Spleen (tissue), 11 donors: ENCODE measurements around the gene LDLRAD2. TPM values are rescaled to one million over a fixed set of nuclear protein-coding genes. Genes with fewer than 3 reads are reported as not detected.

ENCODE experiments used
- DNase-seq: peaks from one replicate; pipeline ENCODE4 v3.0.0-alpha.2; 2020
- H3K27ac ChIP-seq, 8 donors: fragments of 200-600 bp; sonication (generic) in 7 of 8; 1 replicate in 4 of 8; 2 replicates in 4 of 8; pipeline versions ENCODE4 v1.5.0 to v1.8.0; 2016 to 2021; ENCODE audit warnings: inconsistent platforms in 4 of 8, mild to moderate bottlenecking in 4 of 8, moderate library complexity in 1 of 8
- H3K27me3 ChIP-seq, 7 donors: fragments of 200-600 bp; sonication (generic) in 6 of 7; replicated peaks in 1 of 7; 1 replicate in 4 of 7; 2 replicates in 3 of 7; pipeline versions ENCODE4 v1.5.0 to v1.8.0; 2016 to 2021; ENCODE audit warnings: inconsistent platforms in 3 of 7, mild to moderate bottlenecking in 1 of 7
- H3K36me3 ChIP-seq, 6 donors: fragments of 200-600 bp; sonication (generic) in 5 of 6; 1 replicate in 4 of 6; 2 replicates in 2 of 6; pipeline versions ENCODE4 v1.5.0 to v1.8.0; 2016 to 2021; ENCODE audit warnings: inconsistent platforms in 2 of 6
- H3K4me1 ChIP-seq, 6 donors: fragments of 200-600 bp; sonication (generic) in 5 of 6; 1 replicate in 3 of 6; 2 replicates in 3 of 6; pipeline versions ENCODE4 v1.5.0 to v1.8.0; 2016 to 2021; ENCODE audit warnings: inconsistent platforms in 3 of 6
- H3K4me3 ChIP-seq, 8 donors: fragments of 200-600 bp; sonication (generic) in 7 of 8; 1 replicate in 4 of 8; 2 replicates in 4 of 8; pipeline versions ENCODE4 v1.5.0 to v1.8.0; 2016 to 2021; ENCODE audit warnings: inconsistent platforms in 4 of 8, mild to moderate bottlenecking in 4 of 8, moderate library complexity in 2 of 8
- H3K9me3 ChIP-seq, 8 donors: fragments of 200-600 bp; sonication (generic) in 7 of 8; 1 replicate in 4 of 8; 2 replicates in 4 of 8; pipeline versions ENCODE4 v1.5.0 to v1.8.0; 2016 to 2021; ENCODE audit warnings: inconsistent platforms in 4 of 8
- CTCF ChIP-seq, 11 experiments: fragments of 200-600 bp in 7 of 11; fragments of 450-650 bp in 4 of 11; sonication (generic) in 4 of 11; IDR thresholded peaks in 8 of 11; conservative IDR thresholded peaks in 3 of 11; 1 replicate in 7 of 11; 2 replicates in 4 of 11; pipeline versions ENCODE4 v1.4.0 to v1.8.0; 2016 to 2021; ENCODE audit warnings: antibody characterized with exemption in 11 of 11, inconsistent platforms in 4 of 11, mild to moderate bottlenecking in 1 of 11
- POLR2A ChIP-seq, 3 donors: fragments of 450-650 bp; IDR thresholded peaks; one replicate each; pipeline ENCODE4 v1.5.1; 2017; ENCODE audit warnings: antibody characterized with exemption in 3 of 3, mild to moderate bottlenecking in 1 of 3
- POLR2AphosphoS5 ChIP-seq, 3 donors: sonication (generic); formaldehyde crosslinking; IDR thresholded peaks; one replicate each; pipeline ENCODE4 v1.5.1; 2017; ENCODE audit warnings: antibody characterized with exemption in 3 of 3
- WGBS, 5 donors: extraction: QIAGEN DNeasy Blood & Tissue Kit in 3 of 5; methylation state at CpG; one replicate each; pipeline versions ENCODE4 v1.1.5 to v1.1.7; 2013 to 2018; 5-methylcytosine and 5-hydroxymethylcytosine counted together
- intact Hi-C: fragments of 100-400 bp; cut with DNase I; formaldehyde crosslinking; loops from one replicate; pipeline ENCODE4 v1.15.0; 2023; ENCODE audit warnings: low total_unique reads
- polyA plus RNA-seq, 3 donors: library from polyadenylated mRNA; stranded (reverse); fragments of 200-250 nt; gene quantifications; one replicate each; pipeline ENCODE4 v1.2.1, GENCODE V29; 2013
- total RNA-seq, 7 donors: library from RNA; depleted of rRNA in 3 of 7; stranded (reverse); fragments of >200 nt in 3 of 7; fragmentation: NEBNext Ultra II Directional in 4 of 7; extraction: Animal tissue kit (Norgen Biotek cat#: 25700) in 4 of 7; gene quantifications; one replicate each; pipeline versions ENCODE4 v1.1.0 to v1.2.1, GENCODE V29; 2016 to 2021
- donor health status: healthy with polysubstance abuse.
- donor health status: DM: no; HTN: no; CAD: no; lungs with moderate emphysema.
- donor health status: DM: no; HTN: no; CAD: no.
- donor health status: Bipolar disorder and iron deficiency.
- donor health status: healthy.
- donor health status: DM: no; HTN: no; CAD: no.
- donor health status: DM: yes; HTN: yes; CAD: no.

The LDLRAD2 gene
- total and polyA plus RNA-seq, 10 donors = 0.94 to 4.3 (median 1.4) TPM

GRCh38 chr1:21838359-21839157, 26.5 kb downstream of the LDLRAD2 start:
- TF ChIP-seq POLR2A (IDR thresholded peaks at IDR 0.05) (no peak), POLR2AphosphoS5 (IDR thresholded peaks at IDR 0.05) (no peak), CTCF (IDR thresholded peaks at IDR 0.05 in 8 of 11, conservative IDR thresholded peaks at IDR 0.05 in 3 of 11) (no peak)
- no peak overlapping the region for H3K27ac ChIP-seq
- H3K27me3 ChIP-seq = no peaks in the 10 kb centered on the region
- peaks cover 0 to 100% (median 73%) of the 10 kb centered on the region in 6 donors for H3K36me3 ChIP-seq
- intact Hi-C loops = no loop called here
- H3K4me1 ChIP-seq = no peaks in the 10 kb centered on the region
- DNase-seq = no peak
- WGBS, 5 donors = 84 to 91% (median 89%) methylated on average over 14 to 23 of the region's 23 CpGs
- H3K4me3 ChIP-seq = no peak overlapping the region
- H3K9me3 ChIP-seq = peaks cover 0 to 15% (median 14%) of the 10 kb centered on the region in 8 donors

DNA sequence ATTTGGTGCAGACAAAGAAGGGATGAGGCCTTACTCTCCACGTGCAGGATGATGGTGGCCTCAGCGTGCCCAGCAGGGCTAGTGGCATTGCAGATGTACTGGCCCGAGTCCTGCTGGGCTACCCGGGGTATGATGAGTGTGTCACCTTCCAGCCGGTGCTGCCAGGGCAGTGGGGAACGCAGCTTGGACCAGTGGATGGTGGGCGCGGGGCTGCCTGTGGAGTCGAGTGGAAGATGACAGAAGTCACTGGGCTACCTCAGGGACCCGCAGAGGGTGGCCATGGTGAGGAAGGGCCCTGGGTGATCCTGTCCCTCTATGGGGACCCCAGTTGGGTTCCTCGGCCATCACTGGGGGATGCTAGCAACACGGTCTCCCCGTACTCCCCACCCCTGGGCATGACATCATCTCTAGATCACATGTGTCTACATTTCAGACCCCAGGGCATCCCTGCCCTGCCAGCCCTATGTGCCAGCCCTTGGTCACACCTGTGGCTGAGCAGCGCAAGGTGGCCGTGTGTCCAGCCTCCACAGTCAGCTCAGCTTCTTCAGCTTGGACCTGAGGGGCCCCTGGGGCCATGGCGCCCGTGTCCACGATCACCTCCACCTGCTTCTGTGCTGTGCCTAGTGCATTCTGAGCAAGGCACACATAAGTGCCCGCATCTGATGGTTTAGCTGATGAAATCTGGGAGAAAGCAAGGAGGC, 27.4 kb downstream of the LDLRAD2 start:
- Histone ChIP-seq H3K4me1 (no peaks in the 10 kb centered on the region), H3K27me3 (no peaks in the 10 kb centered on the region), H3K4me3 (no peak overlapping the region), H3K27ac (no peak overlapping the region), H3K36me3 (peaks cover 0 to 100% (median 71%) of the 10 kb centered on the region in 6 donors), H3K9me3 (peaks cover 0 to 5% (median 5%) of the 10 kb centered on the region in 8 donors)
- DNase-seq = no peak
- TF ChIP-seq CTCF (IDR thresholded peaks at IDR 0.05 in 8 of 11, conservative IDR thresholded peaks at IDR 0.05 in 3 of 11) = no peak
- TF ChIP-seq POLR2AphosphoS5 (IDR thresholded peaks at IDR 0.05) = no peak
- no peak for TF ChIP-seq POLR2A (IDR thresholded peaks at IDR 0.05)
- intact Hi-C loops = no loop called here
- WGBS, 5 donors = 82 to 92% (median 92%) methylated on average over 14 to 19 of the region's 19 CpGs

DNA sequence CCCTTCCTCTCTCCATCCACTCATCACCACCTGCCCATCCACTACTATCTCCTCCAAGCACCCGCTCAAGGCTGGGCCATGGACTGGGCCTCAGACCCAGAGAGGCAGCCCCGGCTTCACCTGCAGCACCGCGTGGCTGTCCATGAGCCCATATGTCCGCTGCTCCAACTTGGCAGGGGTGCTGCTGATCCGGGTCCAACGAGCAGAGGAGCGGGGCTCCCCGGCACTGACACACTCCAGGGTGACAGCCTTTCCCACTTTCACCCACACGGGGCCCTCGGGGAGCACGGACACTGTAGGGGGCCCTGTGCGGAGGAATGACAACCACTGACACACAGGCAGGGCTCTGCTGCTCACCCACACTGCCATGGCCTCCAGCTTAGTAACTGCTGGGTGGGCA, 28.9 kb downstream of the LDLRAD2 start:
- Histone ChIP-seq H3K36me3 (peaks cover 0 to 100% (median 61%) of the 10 kb centered on the region in 6 donors), H3K4me3 (no peak overlapping the region), H3K27ac (no peak overlapping the region), H3K4me1 (no peaks in the 10 kb centered on the region), H3K27me3 (no peaks in the 10 kb centered on the region), H3K9me3 (no peaks in the 10 kb centered on the region)
- no peak for DNase-seq
- intact Hi-C loops = no loop called here
- WGBS, 5 donors = 89 to 98% (median 95%) methylated on average over 13 of the region's 13 CpGs
- TF ChIP-seq CTCF (IDR thresholded peaks at IDR 0.05 in 8 of 11, conservative IDR thresholded peaks at IDR 0.05 in 3 of 11) (no peak), POLR2A (IDR thresholded peaks at IDR 0.05) (no peak), POLR2AphosphoS5 (IDR thresholded peaks at IDR 0.05) (no peak)
